ENCODE measurements around the gene DNAJB14. TPM values are rescaled to one million over a fixed set of nuclear protein-coding genes. Genes with fewer than 3 reads are reported as not detected.

Gene DNAJB14
- total and polyA plus RNA-seq, 2 of the 4 experiments (the other 2 are of a cell fraction) = 12.9 to 15.6 TPM

DNA sequence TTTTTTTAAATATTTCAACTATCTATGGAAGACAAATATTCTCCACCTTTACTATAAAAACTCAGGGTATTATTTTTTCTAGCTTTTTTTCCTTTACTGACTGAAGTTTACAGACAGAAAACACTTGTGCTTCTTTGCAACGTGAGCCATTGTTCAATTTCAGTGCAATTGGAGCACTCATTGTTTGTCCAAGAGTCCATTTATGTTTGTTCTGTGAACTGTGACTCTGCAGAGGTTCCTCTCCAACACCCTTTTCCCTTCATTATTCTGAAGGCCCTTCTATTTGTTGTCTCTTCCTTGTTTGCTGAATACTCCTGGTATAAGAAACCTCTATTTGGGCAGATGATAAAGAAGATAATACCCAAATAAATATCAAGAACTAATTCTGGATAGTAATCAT lies 92.4 kb downstream of the DNAJB14 start:
- Histone ChIP-seq H3K56ac (ENCODE audit: extremely low read depth, insufficient read depth, low read length) (no peak overlapping the region), H3K9ac (ENCODE audit: low read depth, low read length) (no peak overlapping the region), H4K20me1 (ENCODE audit: insufficient read depth, low read length) (no peaks in the 10 kb centered on the region), H2AK5ac (ENCODE audit: low read depth, low read length) (no peak overlapping the region), H4K91ac (ENCODE audit: insufficient read depth, low read depth, low read length) (no peak overlapping the region), H3K4me1 (ENCODE audit: control insufficient read depth, insufficient read depth, low read length) (no peaks in the 10 kb centered on the region), H3K14ac (replicated peaks; ENCODE audit: low read depth, low read length) (no peak overlapping the region), H3K9me1 (ENCODE audit: insufficient read depth, low read length) (no peaks in the 10 kb centered on the region), H3K18ac (ENCODE audit: low read depth, low read length) (no peak overlapping the region), H2BK20ac (ENCODE audit: low read depth, low read length) (no peak overlapping the region), H2AFZ (replicated peaks; ENCODE audit: low read length, poor library complexity) (no peak overlapping the region), H4K8ac (ENCODE audit: low read depth in 2 of 2, low read length in 2 of 2) (no peak overlapping the region), H2BK5ac (ENCODE audit: low read depth, low read length, poor library complexity, severe bottlenecking) (no peak overlapping the region), H3K79me1 (ENCODE audit: low read depth in 1 of 2, low read length in 2 of 2) (no peaks in the 10 kb centered on the region), H3K4me3 (ENCODE audit: insufficient read depth, low read depth, low read length) (no peak overlapping the region), H3K27me3 (ENCODE audit: control insufficient read depth, insufficient read depth, low read length) (peaks cover 7% of the 10 kb centered on the region), H3K23ac (ENCODE audit: low read depth, low read length) (no peak overlapping the region), H3K4me2 (ENCODE audit: low read depth, low read length) (no peak overlapping the region), H2BK120ac (ENCODE audit: low read depth, low read length) (no peak overlapping the region), H3K4ac (ENCODE audit: low read depth, low read length) (no peak overlapping the region), H2BK15ac (ENCODE audit: low read depth, low read length) (no peak overlapping the region), H4K5ac (ENCODE audit: low read depth, low read length) (no peak overlapping the region), H3K9me3 (ENCODE audit: control insufficient read depth, insufficient read depth, low read length) (no peaks in the 10 kb centered on the region), H2AK9ac (replicated peaks; ENCODE audit: low read depth, low read length, poor library complexity) (no peak overlapping the region), H3K36me3 (ENCODE audit: control insufficient read depth, insufficient read depth, low read length) (no peaks in the 10 kb centered on the region), H3K27ac (ENCODE audit: insufficient read depth, low read length) (no peak overlapping the region)
- ATAC-seq (ENCODE audit: low read depth) = no peak
- in situ Hi-C loops (cut with MboI; ENCODE audit: low sequenced_read_pairs) (no loop called here), intact Hi-C loops (cut with micrococcal nuclease) (no loop called here), dilution Hi-C loops (cut with HindIII; ENCODE audit: low sequenced_read_pairs, unreplicated experiment) (no loop called here)
- ChIA-PET POLR2A (ENCODE audit: unreplicated experiment) (no interaction called here), CTCF (no interaction called here)
- BruUV-seq (replicated peaks) = no TSS peak
- no peak for TF ChIP-seq CEBPB (IDR thresholded peaks at IDR 0.05; ENCODE audit: low read depth, low read length)
- no peak for TF ChIP-seq RAD21 (IDR thresholded peaks at IDR 0.05; ENCODE audit: low read length)
- TF ChIP-seq ELK1 (IDR thresholded peaks at IDR 0.05; ENCODE audit: borderline replicate concordance, low read depth, low read length) = no peak
- TF ChIP-seq RCOR1 (IDR thresholded peaks at IDR 0.05; ENCODE audit: insufficient replicate concordance, low read length) = no peak
- TF ChIP-seq NFE2L2 (IDR thresholded peaks at IDR 0.05; ENCODE audit: low read depth, low read length) = no peak
- TF ChIP-seq MAZ (IDR thresholded peaks at IDR 0.05; ENCODE audit: borderline replicate concordance, low read depth, low read length) = no peak
- no peak for TF ChIP-seq MXI1 (IDR thresholded peaks at IDR 0.05; ENCODE audit: borderline replicate concordance, low read depth, low read length)
- TF ChIP-seq CHD1 (IDR thresholded peaks at IDR 0.05; ENCODE audit: low read depth, low read length) = no peak
- TF ChIP-seq SMC3 (IDR thresholded peaks at IDR 0.05; ENCODE audit: low read depth, low read length) = no peak
- TF ChIP-seq, protein P1, sequence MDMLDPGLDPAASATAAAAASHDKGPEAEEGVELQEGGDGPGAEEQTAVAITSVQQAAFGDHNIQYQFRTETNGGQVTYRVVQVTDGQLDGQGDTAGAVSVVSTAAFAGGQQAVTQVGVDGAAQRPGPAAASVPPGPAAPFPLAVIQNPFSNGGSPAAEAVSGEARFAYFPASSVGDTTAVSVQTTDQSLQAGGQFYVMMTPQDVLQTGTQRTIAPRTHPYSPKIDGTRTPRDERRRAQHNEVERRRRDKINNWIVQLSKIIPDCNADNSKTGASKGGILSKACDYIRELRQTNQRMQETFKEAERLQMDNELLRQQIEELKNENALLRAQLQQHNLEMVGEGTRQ (IDR thresholded peaks at IDR 0.05; ENCODE audit: low read depth, low read length) = no peak
- no peak for DNase-seq
- WGBS, 2 experiments (ENCODE audit: extremely low coverage in 2 of 2, insufficient read length in 1 of 2) = no CpG with 5 or more reads among the region's 1 CpG
